Stimulated activated CD8-positive, alpha-beta memory T cell treated with anti-CD3 and anti-CD28 coated beads, Interleukin-7, amount 100 ng/mL, for 1 hour (primary cell): Measurements from ENCODE around the gene BCO1.

ENCODE experiments used
- DNase-seq, 2 donors: peaks; one replicate each; pipeline ENCODE4 v3.0.0-alpha.2; 2020; ENCODE audit warnings: low read depth in 2 of 2

BCO1 gene

DNA sequence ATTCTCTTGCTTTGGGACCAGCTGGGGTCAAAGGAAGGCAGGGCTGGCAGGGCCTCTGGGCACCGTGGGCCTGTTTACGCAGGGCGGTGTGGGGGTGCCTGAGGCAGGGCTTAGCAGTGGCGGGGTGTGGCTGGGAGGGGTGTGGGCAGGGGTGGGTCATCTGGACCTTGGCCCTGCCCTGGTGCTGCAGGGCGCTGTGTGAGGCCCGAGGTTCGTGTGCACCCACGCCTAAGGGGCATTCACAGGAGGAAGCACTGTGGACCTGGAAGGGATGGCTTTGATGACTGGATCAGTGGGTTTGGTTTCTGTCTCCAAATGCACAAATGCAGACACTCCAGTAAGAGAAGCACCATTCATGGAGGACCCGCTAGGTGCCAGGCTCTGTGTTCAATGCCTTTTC is 37.3 kb downstream of the BCO1 start:
- no peak for DNase-seq

- DNase-seq: no peak
These were observed 37.8 kb downstream of the BCO1 start for GRCh38 chr16:81276323-81276722.

GRCh38 chr16:81277541-81278080 is 39.1 kb downstream of the BCO1 start:
- no peak for DNase-seq

- no peak for DNase-seq
These were observed 40.0 kb downstream of the BCO1 start for GRCh38 chr16:81278526-81278925.

- DNase-seq: no peak
These were observed 40.9 kb downstream of the BCO1 start for GRCh38 chr16:81279392-81279791.

GRCh38 chr16:81280393-81280792 is 41.9 kb downstream of the BCO1 start:
- DNase-seq: no peak

- no peak for DNase-seq
These were observed 44.6 kb downstream of the BCO1 start for GRCh38 chr16:81283044-81283443.

DNA sequence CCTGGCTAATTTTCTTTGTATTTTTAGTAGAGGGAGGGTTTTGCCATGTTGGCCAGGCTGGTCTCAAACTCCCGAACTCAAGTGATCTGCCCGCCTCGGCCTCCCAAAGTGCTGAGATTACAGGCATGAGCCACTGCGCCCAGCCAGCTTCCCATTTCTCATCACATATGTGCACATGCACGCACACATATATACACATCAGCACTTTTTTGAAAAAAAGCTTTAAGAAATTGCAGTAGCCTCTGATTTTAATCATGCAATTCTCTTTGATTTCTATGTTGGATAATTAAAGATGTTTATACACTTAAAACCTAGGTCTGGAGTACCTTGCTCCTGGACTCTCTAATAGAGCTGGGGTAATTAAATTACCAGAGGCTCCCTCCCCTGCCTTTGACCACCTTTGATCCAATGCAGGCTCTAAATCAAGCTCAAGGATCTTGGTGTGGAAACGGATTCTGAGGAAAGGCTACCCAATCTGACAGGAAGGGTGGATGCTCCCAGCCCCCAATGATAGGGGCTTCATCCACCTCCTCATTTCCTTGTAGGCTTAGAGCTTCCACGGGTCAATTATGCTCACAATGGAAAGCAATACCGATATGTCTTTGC is 46.6 kb downstream of the BCO1 start:
- DNase-seq: no peak

DNA sequence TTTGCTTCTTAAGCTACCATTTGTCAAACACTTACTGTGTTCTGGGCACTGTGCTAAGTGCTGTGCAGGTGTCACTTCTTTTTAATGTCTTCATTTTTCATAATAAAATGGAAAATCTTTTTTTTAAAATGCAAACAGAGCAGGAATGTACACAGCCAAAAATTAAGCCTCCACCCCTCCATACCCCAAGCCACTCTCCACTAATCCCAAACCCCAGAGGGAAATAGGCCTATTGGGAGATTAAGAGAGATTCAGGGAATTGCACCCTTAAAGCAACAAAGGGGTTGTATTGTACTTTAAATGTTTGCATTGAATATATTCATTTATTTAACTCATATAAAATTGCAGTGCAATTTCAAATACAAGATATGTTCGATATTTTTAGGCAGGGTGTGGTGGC is 47.7 kb downstream of the BCO1 start:
- DNase-seq: no peak

GRCh38 chr16:81291117-81291516 is 52.6 kb downstream of the BCO1 start:
- DNase-seq: no peak

- DNase-seq: no peak
These were observed 54.4 kb downstream of the BCO1 start for GRCh38 chr16:81292936-81293335.

DNA sequence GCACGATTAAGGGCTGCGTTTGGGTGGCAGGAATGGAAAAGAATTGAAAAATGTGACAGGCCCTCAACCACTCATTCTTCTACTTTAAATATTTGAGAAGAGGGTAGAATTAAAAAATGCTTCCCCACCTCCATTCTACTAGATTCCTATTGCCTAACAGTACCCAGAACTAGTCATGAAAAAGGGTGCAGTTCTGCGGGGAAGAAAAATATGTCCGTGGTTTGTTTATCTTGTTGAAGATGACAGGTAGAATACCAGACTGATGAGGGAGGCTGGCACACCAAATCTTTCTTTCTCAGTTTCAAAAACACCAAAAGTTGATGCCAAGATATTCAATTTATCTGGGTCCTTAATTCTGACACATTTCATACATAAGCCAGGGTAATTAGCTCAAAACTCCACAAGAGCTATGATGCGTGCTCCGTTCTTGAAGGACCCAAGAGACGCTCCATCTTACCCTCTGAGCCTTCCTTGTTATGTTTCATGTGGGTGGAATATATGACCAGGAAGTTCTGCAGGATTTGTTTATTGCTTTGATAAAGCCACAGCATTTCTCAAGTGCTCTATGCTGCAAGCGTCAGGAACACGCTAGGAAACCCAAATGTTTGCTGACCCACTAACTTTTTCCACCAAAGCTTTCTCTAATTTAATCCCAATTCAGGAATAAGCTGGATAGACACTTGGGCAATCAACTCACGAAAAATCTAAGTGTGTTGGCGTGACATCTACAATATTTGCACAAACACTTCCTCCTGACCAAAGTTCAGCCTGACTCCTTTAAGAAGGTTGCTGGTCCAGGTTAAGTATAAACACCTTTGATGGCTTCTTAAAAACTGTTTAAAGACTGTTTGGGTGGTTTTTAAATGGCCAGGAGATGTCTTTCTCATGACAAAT is 55.7 kb downstream of the BCO1 start:
- no peak for DNase-seq

DNA sequence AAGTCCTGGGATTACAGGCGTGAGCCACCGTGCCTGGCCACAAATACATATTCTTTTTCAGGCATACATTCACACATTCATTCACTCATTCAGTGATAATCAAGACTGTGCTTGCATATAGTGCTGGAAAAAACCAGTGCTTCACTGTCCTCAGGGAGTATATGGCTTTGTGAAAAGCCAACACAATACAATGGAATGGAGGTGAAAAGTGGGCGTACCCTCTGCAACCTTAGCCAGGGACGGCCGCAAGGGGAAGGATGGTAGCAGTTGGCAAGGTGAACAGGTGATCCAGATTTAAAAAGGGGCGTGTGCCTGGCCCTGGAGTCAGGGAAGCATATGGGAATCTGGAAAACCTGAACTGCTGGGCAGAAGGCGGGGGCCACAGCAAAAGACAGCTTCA is 58.1 kb downstream of the BCO1 start:
- DNase-seq: no peak

GRCh38 chr16:81307770-81308169 is 69.3 kb downstream of the BCO1 start:
- DNase-seq: no peak

- DNase-seq: no peak
These were observed 71.7 kb downstream of the BCO1 start for GRCh38 chr16:81310045-81310644.

- no peak for DNase-seq
These were observed 73.3 kb downstream of the BCO1 start for GRCh38 chr16:81311762-81312161.

GRCh38 chr16:81313701-81314602 is 75.5 kb downstream of the BCO1 start:
- DNase-seq: no peak

DNA sequence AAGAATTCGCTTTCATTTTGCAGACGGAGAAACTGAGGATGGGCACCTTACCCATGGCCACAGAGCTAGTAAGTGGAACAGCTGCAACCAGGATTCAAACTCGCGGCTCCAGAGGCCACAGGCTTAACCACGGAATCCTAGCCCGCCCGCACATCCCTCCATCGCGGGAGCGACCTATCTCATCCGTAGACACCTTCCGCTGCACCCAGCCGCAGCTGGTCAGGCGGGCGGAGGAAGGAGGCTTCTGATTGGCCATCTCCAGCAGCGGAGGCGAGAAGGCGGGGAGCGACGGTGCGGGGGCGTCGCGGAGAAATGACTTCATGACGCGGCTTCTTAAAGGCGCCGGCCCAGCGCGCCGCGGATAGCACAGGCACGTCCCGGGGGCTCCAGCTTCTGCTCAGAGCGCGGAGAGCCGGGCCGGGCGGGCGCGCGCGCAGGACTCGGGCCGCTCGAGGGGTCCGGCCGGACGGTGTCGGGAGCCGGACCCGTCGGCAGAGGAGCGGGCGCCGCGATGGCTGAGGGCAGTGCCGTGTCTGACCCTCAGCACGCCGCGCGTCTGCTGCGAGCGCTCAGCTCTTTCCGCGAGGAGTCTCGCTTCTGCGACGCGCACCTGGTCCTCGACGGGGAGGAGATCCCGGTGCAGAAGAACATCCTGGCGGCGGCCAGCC is 76.2 kb downstream of the BCO1 start, which contains the start of gene GAN:
GAN (plus strand) TSS at position 360 of the 668 bp plus-strand sequence; CDS start at position 512, 152 bp downstream.
- peak; percentile 84 to 91 for DNase-seq

- DNase-seq: peak in 1 of 2 donors; percentile 19
These were observed 77.0 kb downstream of the BCO1 start for GRCh38 chr16:81315271-81316175.

- no peak for DNase-seq
These were observed 77.6 kb downstream of the BCO1 start for GRCh38 chr16:81316176-81316496.
